GM12874 (cell line): ENCODE measurements around the gene EPHA3.

ENCODE experiments used
- CTCF ChIP-seq: IDR thresholded peaks from 2 replicates; pipeline ENCODE4 v1.5.1; 2011; ENCODE audit warnings: low read depth, mild to moderate bottlenecking, control low read depth, low read length, moderate library complexity; ENCODE audit not compliant: insufficient read depth

Gene EPHA3

DNA sequence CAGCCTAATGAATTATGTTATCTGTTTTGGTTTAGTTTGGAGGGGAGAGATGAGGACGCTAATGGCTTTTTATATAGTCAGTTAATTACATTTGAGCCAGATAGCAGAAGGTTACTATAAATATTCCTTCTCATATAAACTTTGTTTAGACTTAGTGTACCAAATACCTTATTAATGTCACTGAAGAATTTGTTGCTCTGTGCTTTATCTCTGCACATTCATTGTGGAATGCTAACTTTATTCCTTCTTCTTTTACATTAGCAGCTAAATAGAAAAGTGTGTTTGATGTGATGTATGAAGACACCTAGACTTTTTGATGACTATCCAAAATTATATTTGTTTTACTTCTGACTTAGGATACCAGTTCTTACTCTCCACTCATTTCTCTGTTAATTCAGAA is 105.2 kb downstream of the EPHA3 start:
- TF ChIP-seq CTCF, result no peak

GRCh38 chr3:89216016-89216739 is 108.8 kb downstream of the EPHA3 start:
- TF ChIP-seq CTCF, result no peak

DNA sequence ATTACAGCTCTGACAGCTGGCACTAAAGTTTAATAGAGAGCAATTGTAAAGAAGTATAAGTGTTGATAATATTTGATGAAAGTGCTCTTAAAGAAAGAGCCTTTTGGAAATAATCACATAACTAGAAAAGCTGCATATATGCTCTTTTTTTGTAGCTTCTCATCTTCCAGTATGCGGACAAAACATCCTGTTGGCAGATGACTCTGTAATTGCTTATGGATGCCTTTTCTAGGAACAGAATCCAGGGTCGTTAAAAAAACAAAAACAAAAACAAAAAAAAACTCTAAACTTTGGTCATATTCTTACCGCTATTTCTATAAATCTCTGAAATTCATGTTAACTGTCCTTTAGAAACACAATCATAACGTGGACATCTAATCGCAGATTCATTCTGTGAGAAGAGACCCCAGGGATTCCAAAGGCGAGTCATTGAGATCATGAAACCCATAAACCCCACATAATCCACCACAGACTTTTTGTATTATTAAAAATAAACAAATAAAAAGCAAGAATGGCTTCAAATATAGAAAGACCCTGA is 109.8 kb downstream of the EPHA3 start:
- no peak for TF ChIP-seq CTCF

GRCh38 chr3:89221924-89222323 is 114.5 kb downstream of the EPHA3 start:
- no peak for TF ChIP-seq CTCF

DNA sequence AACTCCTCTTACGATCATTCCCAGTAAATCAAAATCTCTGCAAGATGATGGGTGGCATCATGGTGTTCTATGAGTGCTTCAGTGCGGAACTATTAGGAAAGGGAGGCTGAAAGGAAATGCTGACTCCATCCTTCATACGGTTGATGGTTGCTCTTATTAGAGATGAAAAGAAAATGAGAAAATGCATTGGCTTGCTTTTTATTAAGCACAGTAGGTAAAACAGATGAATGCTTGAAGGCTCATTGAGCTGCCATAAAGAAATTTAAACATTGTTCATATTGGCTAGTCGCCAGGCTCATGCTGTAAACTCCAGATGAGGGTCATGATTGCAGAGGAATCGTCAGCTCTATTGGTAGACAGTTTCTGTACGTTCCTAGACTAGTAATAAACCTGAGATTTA is 115.8 kb downstream of the EPHA3 start:
- no peak for TF ChIP-seq CTCF

DNA sequence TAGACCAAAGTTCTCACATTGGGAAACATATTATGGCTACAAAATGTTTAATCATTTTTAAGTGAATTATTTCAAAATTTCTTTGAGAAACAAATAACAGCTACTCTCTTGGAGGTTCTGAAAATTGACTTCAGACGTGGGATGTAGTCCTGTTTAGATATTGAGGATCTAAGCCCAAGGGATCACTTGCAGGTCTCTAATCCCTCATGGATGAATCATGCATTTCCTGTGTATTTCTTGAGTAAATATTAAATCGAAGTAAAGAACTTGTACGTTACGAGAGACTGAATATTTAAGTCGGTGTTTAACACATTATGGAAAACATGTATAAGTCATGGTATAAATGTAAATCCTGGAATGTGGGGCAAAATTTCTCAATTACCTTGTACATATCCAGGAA is 119.8 kb downstream of the EPHA3 start:
- TF ChIP-seq CTCF, result no peak

DNA sequence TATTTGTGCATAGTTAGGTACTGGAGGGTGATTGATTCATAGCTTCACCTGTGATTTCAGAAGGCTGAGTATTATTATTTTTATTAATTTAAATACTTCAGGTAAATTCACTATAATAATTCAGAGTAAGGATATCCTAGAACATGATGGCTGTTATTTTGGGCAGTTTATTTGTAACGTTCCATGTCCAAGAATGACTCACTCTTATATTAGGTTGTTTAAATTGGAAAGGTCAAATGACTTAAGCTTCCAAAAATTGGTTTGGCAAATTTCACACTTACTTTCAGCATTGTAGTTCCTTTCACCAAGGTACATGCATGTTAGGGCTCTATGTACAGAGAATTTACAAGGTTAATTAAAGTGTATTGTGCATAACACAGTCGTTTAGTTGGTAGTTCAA is 120.2 kb downstream of the EPHA3 start:
- no peak for TF ChIP-seq CTCF
